ENCODE data around the gene TMEM178B.
"Not testable (repeated sequence)": the region's sequence is repeated elsewhere in the genome, so short reads cannot be mapped to it uniquely, and the experiment has no call there.

The TMEM178B gene

GRCh38 chr7:141073641-141074161 is at the start of gene TMEM178B:
Gene TMEM178B (plus strand): TSS chr7:141074064.
- peak within 1 kb of the TSS; percentile 82 for H3K4me3 ChIP-seq (ENCODE audit: low read depth, low read length)

DNA sequence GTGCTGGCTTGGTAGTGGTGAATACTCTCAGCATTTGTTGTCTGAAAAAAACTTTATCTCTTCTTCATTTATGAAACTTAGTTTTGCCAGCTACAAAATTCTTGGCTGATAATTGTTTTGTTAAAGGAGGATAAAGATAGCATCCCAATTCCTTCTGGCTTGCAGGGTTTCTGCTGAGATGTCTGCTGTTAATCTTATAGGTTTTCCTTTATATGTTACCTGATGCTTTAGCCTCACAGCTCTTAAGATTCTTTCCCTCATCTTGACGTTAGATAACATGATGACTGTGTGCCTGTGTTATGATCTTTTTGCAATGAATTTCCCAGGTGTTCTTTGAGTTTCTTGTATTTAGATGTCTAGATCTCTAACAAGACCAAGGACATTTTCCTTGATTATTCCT is 49.2 kb upstream of the TMEM178B start:
- H3K4me3 ChIP-seq (ENCODE audit: low read depth, low read length) = no peak overlapping the region

DNA sequence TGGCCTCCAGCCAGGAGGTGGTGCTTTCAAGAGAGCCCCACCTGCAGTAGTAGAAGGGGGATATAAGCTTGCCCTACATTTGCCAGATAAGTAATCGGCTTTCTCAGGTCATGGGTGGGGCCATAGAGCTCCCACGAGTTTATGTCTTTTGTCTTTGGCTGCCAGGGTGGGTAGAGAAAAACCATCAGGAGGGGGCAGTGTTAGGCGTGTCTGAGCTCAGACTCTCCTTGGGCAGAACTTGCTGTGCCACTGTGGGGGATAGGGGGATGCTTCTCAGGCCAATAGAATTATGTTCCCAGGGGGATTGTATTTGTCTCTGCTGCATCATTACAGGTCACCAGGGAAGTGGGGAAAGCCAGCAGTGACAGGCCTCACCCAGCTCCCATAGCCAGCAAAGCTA is 46.8 kb upstream of the TMEM178B start:
- no peak overlapping the region for H3K4me3 ChIP-seq (ENCODE audit: low read depth, low read length)

GRCh38 chr7:141028767-141029166 is 45.1 kb upstream of the TMEM178B start:
- no peak overlapping the region for H3K4me3 ChIP-seq (ENCODE audit: low read depth, low read length)

- H3K4me3 ChIP-seq (ENCODE audit: low read depth, low read length) = not testable (repeated sequence)
Observed at GRCh38 chr7:141032539-141033323, 41.1 kb upstream of the TMEM178B start.

DNA sequence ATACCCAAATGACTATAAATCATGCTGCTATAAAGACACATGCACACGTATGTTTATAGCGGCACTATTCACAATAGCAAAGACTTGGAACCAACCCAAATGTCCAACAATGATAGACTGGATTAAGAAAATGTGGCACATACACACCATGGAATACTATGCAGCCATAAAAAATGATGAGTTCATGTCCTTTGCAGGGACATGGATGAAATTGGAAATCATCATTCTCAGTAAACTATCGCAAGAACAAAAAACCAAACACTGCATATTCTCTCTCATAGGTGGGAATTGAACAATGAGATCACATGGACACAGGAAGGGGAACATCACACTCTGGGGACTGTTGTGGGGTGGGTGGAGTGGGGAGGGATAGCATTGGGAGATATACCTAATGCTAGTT is 35.8 kb upstream of the TMEM178B start:
- H3K4me3 ChIP-seq (ENCODE audit: low read depth, low read length) = not testable (repeated sequence)

- no peak overlapping the region for H3K4me3 ChIP-seq (ENCODE audit: low read depth, low read length)
Observed at GRCh38 chr7:141039376-141039775, 34.5 kb upstream of the TMEM178B start.

- H3K4me3 ChIP-seq (ENCODE audit: low read depth, low read length) = no peak overlapping the region
Observed at GRCh38 chr7:141042222-141043193, 31.4 kb upstream of the TMEM178B start.

- no peak overlapping the region for H3K4me3 ChIP-seq (ENCODE audit: low read depth, low read length)
Observed at GRCh38 chr7:141043616-141044015, 30.2 kb upstream of the TMEM178B start.

- H3K4me3 ChIP-seq (ENCODE audit: low read depth, low read length) = no peak overlapping the region
Observed at GRCh38 chr7:141045126-141045841, 28.6 kb upstream of the TMEM178B start.

- no peak overlapping the region for H3K4me3 ChIP-seq (ENCODE audit: low read depth, low read length)
Observed at GRCh38 chr7:141045842-141046620, 27.8 kb upstream of the TMEM178B start.

GRCh38 chr7:141053626-141054025 is 20.2 kb upstream of the TMEM178B start:
- H3K4me3 ChIP-seq (ENCODE audit: low read depth, low read length) = no peak overlapping the region

DNA sequence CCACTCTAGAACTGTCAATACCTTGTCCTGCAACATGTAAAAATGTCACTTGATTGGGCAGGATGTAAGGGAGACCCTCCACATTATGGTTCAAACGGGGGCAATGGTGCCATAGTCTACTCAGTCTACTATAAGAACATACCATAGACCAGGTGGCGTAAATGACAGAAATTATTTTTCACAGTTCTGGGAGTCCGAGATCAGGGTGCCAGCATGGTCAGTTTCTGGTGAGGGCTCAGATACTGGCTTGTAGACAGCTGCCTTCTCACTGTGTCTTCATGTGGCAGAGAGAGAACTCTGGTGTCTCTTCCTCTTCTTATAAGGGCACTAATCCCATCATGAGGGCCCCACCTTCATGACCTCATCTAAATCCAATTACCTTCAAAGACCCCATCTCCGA is 18.7 kb upstream of the TMEM178B start:
- H3K4me3 ChIP-seq (ENCODE audit: low read depth, low read length) = no peak overlapping the region

DNA sequence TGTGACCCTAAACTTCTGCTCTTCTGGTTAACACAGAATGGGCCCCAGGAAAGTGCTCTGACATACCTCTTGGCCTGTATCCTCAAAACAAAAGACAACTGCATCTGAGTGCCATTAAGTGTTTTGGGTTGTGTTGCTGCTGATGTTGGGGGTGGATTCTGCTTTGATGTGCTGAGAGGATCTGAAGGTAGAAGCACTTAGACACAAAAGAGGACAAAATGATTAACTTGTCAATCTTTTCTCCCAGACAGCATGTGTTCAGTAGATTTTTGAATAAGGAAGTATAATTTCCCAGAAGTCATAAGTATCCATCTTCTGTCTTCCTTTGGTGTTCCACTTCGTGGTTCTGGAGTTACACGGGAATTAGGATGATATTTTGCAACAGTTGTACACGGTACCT is 16.1 kb upstream of the TMEM178B start:
- H3K4me3 ChIP-seq (ENCODE audit: low read depth, low read length) = no peak overlapping the region

GRCh38 chr7:141067856-141068255 is 6.0 kb upstream of the TMEM178B start:
- H3K4me3 ChIP-seq (ENCODE audit: low read depth, low read length) = not testable (repeated sequence)

DNA sequence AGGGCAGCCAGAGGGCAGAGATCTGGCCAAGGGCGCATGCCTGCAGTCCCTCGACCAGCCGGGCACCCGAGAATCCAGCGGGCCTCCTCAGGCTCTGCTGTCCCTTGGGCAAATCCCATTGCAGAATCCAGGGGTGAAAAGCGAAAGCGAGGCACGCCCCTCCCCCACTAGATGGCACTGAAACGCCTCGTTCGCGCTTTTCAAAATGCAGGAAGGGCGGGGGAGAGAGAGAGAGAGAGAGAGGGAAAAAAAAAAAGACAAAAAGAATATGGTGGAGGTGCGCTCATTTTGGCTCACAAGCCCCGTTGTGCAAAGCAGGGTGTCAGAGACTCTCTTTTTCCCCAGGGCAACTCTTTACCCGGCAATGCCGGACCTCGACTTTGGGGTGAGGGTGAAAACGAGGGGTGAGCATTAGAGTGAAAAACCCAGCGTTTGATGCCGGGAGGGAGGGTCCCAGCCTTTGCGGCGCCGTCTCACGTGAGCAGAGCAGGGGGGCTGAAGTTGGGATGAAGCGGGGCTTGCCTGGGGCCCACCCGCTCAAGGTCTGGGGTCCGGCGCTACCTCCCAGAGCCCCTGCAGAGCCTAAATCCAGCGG is 2.5 kb upstream of the TMEM178B start:
- peak overlapping the region; percentile 50 for H3K4me3 ChIP-seq (ENCODE audit: low read depth, low read length)

DNA sequence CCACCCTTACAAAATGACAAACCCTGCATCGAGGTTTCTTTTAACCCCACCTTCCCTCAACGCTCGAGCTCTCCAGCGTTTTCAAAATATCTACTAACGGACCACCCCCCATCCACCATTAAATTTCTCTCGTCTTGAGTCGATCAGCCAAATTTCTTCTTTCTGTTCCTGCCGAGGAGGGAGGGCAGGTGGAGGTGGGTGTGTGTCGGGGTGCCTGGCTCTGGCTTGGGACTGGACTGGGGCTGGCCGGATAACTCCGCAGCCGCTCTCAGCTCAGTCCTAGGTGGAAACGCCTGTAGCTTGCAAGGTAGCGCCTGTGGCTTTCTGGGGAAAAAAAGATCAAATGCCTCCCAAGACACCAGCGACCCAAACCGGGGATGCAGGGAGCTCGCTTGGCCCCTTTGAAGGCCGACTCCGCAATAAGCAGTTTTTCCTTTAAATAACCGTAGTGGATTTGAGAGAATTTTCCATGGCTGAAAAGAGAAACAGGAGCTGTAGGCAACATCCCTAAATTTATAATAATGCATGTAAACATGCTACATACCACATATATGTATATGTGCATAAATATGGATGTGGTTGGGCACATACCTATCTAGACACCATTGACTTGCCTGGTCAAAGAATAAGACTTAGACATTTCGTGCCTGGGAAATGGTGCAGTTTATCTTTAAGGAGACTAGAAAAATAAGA is 1.9 kb upstream of the TMEM178B start:
- peak overlapping the region; percentile 82 for H3K4me3 ChIP-seq (ENCODE audit: low read depth, low read length)

GRCh38 chr7:141072548-141073172 is 1.2 kb upstream of the TMEM178B start:
- H3K4me3 ChIP-seq (ENCODE audit: low read depth, low read length) = peak overlapping the region; percentile 82

GRCh38 chr7:141073173-141073640 is 657 bp upstream of the TMEM178B start:
- peak overlapping the region; percentile 82 for H3K4me3 ChIP-seq (ENCODE audit: low read depth, low read length)

Data from iPS-11a (cell line).